ENCODE data around the gene ZNF816. TPM values are rescaled to one million over a fixed set of nuclear protein-coding genes. Genes with fewer than 3 reads are reported as not detected.
"Not testable (repeated sequence)": the region's sequence is repeated elsewhere in the genome, so short reads cannot be mapped to it uniquely, and the experiment has no call there.

Gene ZNF816
- total RNA-seq, 1 experiment from 2014 or later: 16.5 TPM

- no TSS peak for BruUV-seq (replicated peaks)
- peaks cover 18% of the 10 kb centered on the region for H3K9me3 Mint-ChIP-seq (ENCODE audit: low read depth, unreplicated experiment)
- DNase-seq: no peak
- intact Hi-C loops (cut with micrococcal nuclease; ENCODE audit: unreplicated experiment): no loop called here
- H3K36me3 Mint-ChIP-seq (ENCODE audit: insufficient read depth, unreplicated experiment): peaks cover 12% of the 10 kb centered on the region
- no peaks in the 10 kb centered on the region for H3K27me3 Mint-ChIP-seq (ENCODE audit: unreplicated experiment)
- TF ChIP-seq CTCF (IDR thresholded peaks at IDR 0.05; ENCODE audit: unreplicated experiment): no peak
- H3K4me1 Mint-ChIP-seq (ENCODE audit: low read depth, unreplicated experiment): peaks cover 12% of the 10 kb centered on the region
- peak overlapping the region; percentile 12 for H3K27ac Mint-ChIP-seq (ENCODE audit: unreplicated experiment)
- no peak overlapping the region for H3K4me3 Mint-ChIP-seq (ENCODE audit: low read depth, unreplicated experiment)
- CTCF ChIA-PET: no interaction called here
These were observed 28.8 kb upstream of the ZNF816 start for GRCh38 chr19:52991484-52991883.

- H3K27ac Mint-ChIP-seq (ENCODE audit: unreplicated experiment): no peak overlapping the region
- no peak for TF ChIP-seq CTCF (IDR thresholded peaks at IDR 0.05; ENCODE audit: unreplicated experiment)
- no TSS peak for BruUV-seq (replicated peaks)
- H3K36me3 Mint-ChIP-seq (ENCODE audit: insufficient read depth, unreplicated experiment): peaks cover 12% of the 10 kb centered on the region
- H3K4me3 Mint-ChIP-seq (ENCODE audit: low read depth, unreplicated experiment): no peak overlapping the region
- peaks cover 19% of the 10 kb centered on the region for H3K9me3 Mint-ChIP-seq (ENCODE audit: low read depth, unreplicated experiment)
- CTCF ChIA-PET: no interaction called here
- DNase-seq: no peak
- peaks cover 12% of the 10 kb centered on the region for H3K4me1 Mint-ChIP-seq (ENCODE audit: low read depth, unreplicated experiment)
- no peaks in the 10 kb centered on the region for H3K27me3 Mint-ChIP-seq (ENCODE audit: unreplicated experiment)
- intact Hi-C loops (cut with micrococcal nuclease; ENCODE audit: unreplicated experiment): no loop called here
These were observed 28.2 kb upstream of the ZNF816 start for GRCh38 chr19:52990759-52991418.

GRCh38 chr19:52988506-52988905 lies 25.8 kb upstream of the ZNF816 start:
- Mint-ChIP-seq H3K4me3 (ENCODE audit: low read depth, unreplicated experiment) (no peak overlapping the region), H3K27me3 (ENCODE audit: unreplicated experiment) (no peaks in the 10 kb centered on the region), H3K4me1 (ENCODE audit: low read depth, unreplicated experiment) (peaks cover 12% of the 10 kb centered on the region), H3K9me3 (ENCODE audit: low read depth, unreplicated experiment) (peaks cover 19% of the 10 kb centered on the region), H3K27ac (ENCODE audit: unreplicated experiment) (no peak overlapping the region), H3K36me3 (ENCODE audit: insufficient read depth, unreplicated experiment) (peaks cover 12% of the 10 kb centered on the region)
- TF ChIP-seq CTCF (IDR thresholded peaks at IDR 0.05; ENCODE audit: unreplicated experiment): no peak
- intact Hi-C loops (cut with micrococcal nuclease; ENCODE audit: unreplicated experiment): no loop called here
- CTCF ChIA-PET: no interaction called here
- DNase-seq: no peak
- no TSS peak for BruUV-seq (replicated peaks)

DNA sequence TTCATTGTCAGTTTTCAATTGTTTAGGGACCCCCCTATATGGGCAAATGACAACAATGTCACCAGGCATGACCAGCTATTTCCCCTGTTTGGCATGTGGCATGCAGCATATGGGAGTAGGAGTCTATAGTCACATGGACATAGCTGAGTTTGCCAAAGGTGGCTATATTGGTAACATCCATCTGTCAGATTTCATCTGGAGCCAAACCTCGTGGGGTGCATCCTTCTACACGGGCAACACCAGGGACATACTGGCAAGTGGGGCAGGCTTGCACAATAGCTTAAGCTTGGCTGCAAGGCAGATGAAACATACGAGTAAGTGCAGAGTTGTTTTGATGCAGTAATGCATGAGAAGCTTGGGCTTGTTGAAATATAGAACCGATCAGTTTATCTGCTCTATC lies 24.5 kb upstream of the ZNF816 start:
- no peak overlapping the region for H3K27ac Mint-ChIP-seq (ENCODE audit: unreplicated experiment)
- H3K4me1 Mint-ChIP-seq (ENCODE audit: low read depth, unreplicated experiment): peaks cover 7% of the 10 kb centered on the region
- CTCF ChIA-PET: no interaction called here
- BruUV-seq (replicated peaks): no TSS peak
- DNase-seq: no peak
- intact Hi-C loops (cut with micrococcal nuclease; ENCODE audit: unreplicated experiment): no loop called here
- H3K9me3 Mint-ChIP-seq (ENCODE audit: low read depth, unreplicated experiment): peaks cover 17% of the 10 kb centered on the region
- peaks cover 6% of the 10 kb centered on the region for H3K36me3 Mint-ChIP-seq (ENCODE audit: insufficient read depth, unreplicated experiment)
- H3K4me3 Mint-ChIP-seq (ENCODE audit: low read depth, unreplicated experiment): no peak overlapping the region
- H3K27me3 Mint-ChIP-seq (ENCODE audit: unreplicated experiment): no peaks in the 10 kb centered on the region
- TF ChIP-seq CTCF (IDR thresholded peaks at IDR 0.05; ENCODE audit: unreplicated experiment): no peak

- H3K9me3 Mint-ChIP-seq (ENCODE audit: low read depth, unreplicated experiment): peaks cover 19% of the 10 kb centered on the region
- H3K27me3 Mint-ChIP-seq (ENCODE audit: unreplicated experiment); H3K27ac Mint-ChIP-seq (ENCODE audit: unreplicated experiment); H3K4me1 Mint-ChIP-seq (ENCODE audit: low read depth, unreplicated experiment); DNase-seq; H3K4me3 Mint-ChIP-seq (ENCODE audit: low read depth, unreplicated experiment); H3K36me3 Mint-ChIP-seq (ENCODE audit: insufficient read depth, unreplicated experiment); BruUV-seq (replicated peaks); intact Hi-C loops (cut with micrococcal nuclease; ENCODE audit: unreplicated experiment): not testable (repeated sequence)
- CTCF ChIA-PET: interaction anchor here (0.7 kb wide), 1 partner anchor 40 kb away, joined by 4 read pairs; no protein-coding TSS in a partner anchor
These were observed 20.5 kb upstream of the ZNF816 start for GRCh38 chr19:52983167-52983566.

All from Calu3 (cell line).